ENCODE results near the gene MLN.
"Not testable (repeated sequence)": the region's sequence is repeated elsewhere in the genome, so short reads cannot be mapped to it uniquely, and the experiment has no call there.

The MLN gene

DNA sequence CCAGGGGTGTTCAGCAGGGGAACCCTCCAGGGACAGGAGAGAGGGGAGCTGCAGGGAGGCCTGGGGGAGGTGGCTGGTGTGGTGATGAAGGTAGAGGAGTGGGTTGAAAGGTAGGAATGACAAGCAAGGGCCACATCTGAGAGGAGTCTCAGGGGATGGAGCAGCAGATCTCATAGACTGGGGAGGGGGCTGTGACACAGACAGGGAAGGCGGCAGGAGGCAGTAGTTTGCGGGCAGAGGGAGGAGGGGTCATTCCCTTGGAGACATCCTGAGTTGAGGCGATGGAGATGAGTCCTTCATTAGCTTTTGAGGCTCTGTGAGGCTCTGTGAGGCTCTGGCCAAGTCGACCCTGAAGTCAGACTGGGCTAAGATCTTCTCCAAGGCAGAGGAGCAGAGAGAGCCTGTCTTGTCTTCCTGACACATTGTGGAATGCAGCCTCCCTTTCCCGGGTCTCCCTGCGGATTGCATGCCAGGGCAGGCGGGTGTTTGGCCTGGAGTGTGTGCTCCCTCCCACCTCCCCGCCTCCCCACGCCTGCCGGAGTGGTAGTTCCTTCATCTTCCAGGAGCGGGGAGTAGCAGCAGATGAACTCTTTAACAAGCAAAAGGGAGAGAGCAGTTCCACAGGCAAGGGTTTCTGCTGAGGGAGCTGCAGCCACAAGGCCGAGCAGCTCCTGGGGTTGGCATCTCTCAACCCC lies 34.3 kb upstream of the MLN start:
- DNase-seq, result no peak
- in situ Hi-C loops (cut with MboI; ENCODE audit: low pct_unique_long_range_greater_than_20kb, low sequenced_read_pairs), result no loop called here

DNA sequence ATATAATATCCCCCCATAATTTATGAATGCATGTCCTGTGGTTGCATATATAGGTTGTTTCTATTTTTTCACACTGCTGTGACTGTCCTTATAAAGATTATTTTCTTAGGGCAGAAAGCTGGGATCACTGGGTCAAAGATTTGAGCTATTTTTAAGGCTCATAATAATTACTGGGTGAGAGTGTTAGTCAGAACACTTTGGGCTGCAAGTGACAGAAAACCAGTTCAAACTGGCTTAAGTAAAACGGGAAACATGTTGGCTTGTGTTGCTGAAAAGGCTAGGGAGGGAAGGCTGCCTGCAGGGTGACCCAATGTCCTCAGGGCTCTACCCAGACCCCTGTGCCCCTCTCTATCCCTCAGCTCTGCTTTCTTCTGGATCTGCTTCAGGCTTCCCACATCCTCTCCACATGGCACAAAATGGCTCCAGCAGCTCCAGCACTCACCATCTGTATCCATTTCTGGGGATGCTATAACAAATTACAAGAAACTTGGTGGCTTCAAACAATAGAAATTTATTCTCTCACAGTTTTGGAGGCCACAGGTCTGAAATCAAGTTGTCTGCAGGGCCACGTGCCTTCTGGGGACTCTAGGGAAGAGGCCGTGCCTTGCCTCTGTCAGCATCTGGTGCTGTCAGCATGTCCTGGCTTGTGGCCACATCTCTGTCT lies 33.1 kb upstream of the MLN start:
- in situ Hi-C loops (cut with MboI; ENCODE audit: low pct_unique_long_range_greater_than_20kb, low sequenced_read_pairs), result no loop called here
- no peak for DNase-seq

GRCh38 chr6:33834401-33835392 lies 30.9 kb upstream of the MLN start:
- in situ Hi-C loops (cut with MboI; ENCODE audit: low pct_unique_long_range_greater_than_20kb, low sequenced_read_pairs), result no loop called here

DNA sequence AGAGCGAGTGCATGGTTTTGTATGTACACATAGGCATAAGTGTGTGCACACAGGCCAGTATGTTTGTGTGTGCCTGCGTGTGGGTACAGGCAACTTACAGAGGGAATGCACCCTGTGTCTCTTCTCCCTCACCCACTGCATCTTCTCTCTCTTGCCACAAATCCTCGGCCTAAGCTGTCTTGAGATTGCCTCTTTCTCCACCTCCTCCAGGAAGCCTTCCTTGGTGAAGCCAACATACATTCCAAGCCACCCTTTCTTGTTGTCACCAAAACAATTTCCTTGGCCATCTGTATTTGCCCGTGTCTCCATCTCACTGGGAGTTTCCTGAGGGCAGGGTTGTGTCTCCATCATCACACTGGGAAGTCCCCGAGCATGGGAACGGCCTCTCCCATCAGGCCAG lies 29.8 kb upstream of the MLN start:
- in situ Hi-C loops (cut with MboI; ENCODE audit: low pct_unique_long_range_greater_than_20kb, low sequenced_read_pairs), result no loop called here
- DNase-seq, result no peak

More at GRCh38 chr6:33834401-33835392, 30.9 kb upstream of the MLN start:
- no peak for DNase-seq

- DNase-seq; in situ Hi-C loops (cut with MboI; ENCODE audit: low pct_unique_long_range_greater_than_20kb, low sequenced_read_pairs): not testable (repeated sequence)
Measured at GRCh38 chr6:33832831-33833230, 29.0 kb upstream of the MLN start.

- DNase-seq; in situ Hi-C loops (cut with MboI; ENCODE audit: low pct_unique_long_range_greater_than_20kb, low sequenced_read_pairs): not testable (repeated sequence)
Measured at GRCh38 chr6:33831725-33832124, 27.9 kb upstream of the MLN start.

DNA sequence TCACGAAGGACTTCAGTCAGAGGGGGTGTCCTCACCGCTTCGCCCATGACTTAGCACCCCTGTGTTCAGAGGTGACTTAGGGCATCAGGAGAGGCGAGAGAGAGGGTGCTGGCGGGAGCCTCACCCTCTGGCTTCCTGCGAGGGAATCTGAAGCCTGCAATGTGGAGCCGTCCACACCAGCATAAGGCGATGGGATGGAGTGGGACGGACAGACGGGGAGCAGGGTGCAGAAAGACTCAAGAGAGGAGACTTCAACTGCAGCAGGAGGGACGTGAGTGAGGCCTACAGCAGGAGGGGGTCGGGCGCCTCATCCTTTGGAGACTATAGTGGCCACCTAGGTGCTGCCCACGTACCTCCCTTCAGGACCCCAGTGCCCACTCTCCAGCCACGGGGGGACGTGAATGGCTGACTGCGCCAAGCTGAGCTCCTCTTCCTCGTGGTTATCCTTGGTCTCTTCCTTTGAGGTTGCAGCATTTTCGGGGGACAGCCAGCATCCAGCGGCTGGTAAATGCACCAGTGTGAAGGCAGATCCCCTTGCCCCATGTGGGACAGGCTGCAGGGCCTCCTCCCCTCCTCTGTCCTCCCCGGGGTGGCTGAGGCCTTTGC lies 26.9 kb upstream of the MLN start:
- in situ Hi-C loops (cut with MboI; ENCODE audit: low pct_unique_long_range_greater_than_20kb, low sequenced_read_pairs), result no loop called here
- no peak for DNase-seq

DNA sequence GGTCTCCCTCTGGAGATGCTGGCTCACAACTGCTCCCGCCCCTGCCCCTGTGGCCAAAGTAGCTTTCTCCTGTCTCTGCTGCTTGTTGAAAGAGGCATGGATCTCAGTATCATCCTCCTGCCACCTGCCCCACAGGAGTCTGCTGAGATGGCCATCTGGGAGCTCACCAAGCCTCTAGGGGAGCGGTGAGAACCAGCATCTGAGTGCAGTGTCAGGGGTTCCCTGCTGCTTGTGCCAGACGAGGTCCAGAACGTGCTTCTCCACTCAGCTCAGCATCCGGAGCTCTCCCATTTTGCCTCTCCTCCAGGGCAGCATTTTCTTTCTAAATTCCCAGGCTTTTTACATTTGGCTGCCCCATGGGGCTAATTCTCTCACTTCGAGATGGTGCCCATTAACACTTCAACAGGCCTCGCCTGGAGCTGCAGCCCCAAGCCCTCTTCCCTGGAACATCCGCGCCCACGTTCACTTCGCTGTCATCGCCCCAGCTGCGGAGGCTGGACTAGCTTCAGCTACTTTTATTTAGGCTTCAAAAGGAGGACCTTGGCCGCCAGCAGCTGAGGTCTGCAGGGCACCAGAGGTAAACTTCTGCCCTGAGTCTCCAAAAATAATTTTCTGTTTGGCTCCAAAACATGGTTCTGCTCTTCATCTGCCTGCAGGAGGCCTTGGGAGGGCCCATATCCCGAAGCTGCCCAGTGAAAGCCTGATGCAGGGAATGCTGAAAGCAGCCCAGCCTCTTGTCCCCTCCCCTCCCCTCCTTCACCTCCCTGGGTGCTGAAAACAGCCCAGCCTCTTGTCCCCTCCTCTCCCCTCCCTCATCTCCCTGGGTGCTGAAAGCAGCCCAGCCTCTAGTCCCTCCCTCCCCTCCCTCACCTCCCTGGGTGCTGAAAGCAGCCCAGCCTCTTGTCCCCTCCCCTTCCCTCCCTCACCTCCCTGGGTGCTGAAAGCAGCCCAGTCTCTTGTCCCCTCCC lies 25.2 kb upstream of the MLN start:
- in situ Hi-C loops (cut with MboI; ENCODE audit: low pct_unique_long_range_greater_than_20kb, low sequenced_read_pairs), result no loop called here
- DNase-seq, result no peak

- no peak for DNase-seq
- in situ Hi-C loops (cut with MboI; ENCODE audit: low pct_unique_long_range_greater_than_20kb, low sequenced_read_pairs), result no loop called here
Measured at GRCh38 chr6:33828452-33828763, 24.6 kb upstream of the MLN start.

DNA sequence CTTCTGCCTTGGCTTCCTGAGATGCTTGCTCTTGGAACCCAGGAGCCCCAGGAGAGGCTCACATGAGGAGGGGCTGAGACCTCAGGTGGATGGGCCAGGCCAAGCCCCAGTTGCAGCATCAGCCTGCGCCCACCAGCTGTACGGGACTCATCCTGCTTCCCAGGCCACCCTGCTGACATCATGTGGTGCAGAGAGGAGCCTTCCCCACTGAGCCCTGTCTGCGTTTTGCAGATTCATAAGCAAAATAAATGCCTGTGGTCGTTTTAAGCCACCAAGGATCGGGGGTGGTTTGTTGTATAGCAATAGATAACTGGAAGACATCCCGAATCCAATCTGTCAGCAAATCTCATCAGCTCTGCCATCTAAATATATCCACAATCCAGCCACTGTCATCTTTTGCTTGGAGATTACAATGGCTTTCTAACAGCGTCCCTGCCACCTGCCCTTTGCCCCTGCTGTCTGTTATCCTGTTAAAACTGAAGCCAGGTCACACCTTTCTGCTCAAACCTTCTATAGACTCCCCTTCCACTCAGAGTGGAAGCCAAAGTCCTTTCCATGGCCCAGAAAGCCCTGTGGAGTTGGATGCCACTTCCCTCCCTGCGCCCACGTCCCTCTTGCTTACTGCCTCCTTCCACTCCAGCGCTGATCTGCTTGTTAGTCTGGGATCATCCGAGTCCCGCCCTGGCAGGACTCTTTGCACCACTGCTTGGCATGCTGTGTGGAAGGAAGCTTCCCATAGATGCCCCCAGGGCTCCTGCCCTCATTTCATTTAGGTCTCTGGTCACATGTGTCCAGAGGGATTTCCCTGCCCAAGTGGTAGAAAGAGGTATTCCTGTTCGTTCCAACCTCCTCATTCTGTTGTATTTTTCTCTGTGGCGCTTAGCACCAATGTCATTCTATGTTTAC lies 24.0 kb upstream of the MLN start:
- in situ Hi-C loops (cut with MboI; ENCODE audit: low pct_unique_long_range_greater_than_20kb, low sequenced_read_pairs), result no loop called here
- DNase-seq, result no peak

DNA sequence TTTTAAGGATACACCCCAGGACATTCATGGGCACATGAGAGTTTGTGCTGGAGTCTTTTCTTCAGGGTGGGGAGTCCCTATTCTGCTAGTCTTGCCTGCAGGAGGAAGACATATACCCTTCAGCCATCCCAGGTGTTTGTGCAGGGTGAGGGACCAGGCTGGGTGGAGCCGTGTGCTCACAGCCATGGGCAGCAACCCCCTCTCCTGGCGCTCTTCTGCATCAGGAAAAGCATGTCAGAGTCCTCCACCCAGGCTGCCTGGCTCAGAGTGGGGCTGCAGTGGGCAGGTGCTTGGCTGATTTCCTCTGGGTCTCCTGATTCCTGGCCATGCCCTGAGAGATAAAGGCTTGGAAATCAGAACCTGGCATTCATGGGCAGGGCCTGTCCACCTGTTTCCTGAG lies 22.7 kb upstream of the MLN start:
- in situ Hi-C loops (cut with MboI; ENCODE audit: low pct_unique_long_range_greater_than_20kb, low sequenced_read_pairs), result no loop called here
- DNase-seq, result no peak

DNA sequence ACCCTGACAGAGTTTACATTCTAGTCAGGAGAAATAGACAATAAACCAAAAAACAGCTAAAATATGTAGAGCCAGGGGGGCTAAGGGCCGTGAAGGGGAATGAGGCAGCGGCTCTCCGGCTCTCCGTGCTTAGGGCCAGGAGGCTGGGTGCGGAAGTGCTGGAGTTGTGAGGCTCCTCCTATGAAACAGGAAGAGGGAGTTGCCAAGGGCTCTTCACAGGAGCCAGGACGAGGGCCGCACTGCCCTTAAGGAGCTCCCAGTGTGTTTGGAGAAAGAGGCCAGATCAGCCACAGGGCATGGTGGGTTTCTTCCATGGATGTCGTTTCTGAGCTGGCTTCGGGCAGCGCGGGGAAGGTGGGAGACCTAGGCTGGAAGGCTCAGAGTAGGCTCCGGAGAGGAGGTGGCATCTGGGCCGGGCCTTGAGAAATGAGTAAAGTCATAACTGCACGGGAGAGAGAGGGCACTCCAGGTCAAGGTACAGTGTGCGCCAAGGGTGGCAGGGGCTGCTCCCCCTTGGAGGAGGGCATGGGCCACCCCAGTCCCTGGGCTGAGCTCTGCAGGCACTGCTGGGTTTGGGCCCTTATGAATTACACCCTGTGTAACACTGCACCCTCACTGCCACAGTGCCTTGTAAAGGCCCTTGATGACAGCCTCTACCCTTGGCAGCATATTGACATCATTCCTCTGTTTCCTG lies 20.8 kb upstream of the MLN start:
- DNase-seq, result peak; percentile 49
- in situ Hi-C loops (cut with MboI; ENCODE audit: low pct_unique_long_range_greater_than_20kb, low sequenced_read_pairs), result no loop called here

DNA sequence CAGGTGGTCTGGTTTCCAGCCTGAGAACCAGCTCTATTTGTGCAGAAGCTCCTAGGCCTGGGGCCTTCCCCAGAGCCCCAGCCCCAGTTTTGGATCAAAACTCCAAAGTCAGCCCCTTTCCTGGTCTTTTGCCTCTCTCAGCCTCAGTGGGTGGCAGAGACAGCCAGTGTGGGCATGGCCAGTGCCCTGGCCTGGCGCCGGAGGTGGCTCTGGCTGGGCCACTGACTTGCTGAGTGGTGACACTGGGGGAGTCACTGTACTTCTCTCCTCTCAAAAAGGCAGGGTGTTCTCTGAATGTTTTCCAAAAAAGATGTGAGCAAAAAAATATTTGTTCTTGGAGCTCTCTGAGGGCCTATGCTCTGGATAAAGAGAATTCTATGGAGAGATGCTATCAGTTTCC lies 20.0 kb upstream of the MLN start:
- in situ Hi-C loops (cut with MboI; ENCODE audit: low pct_unique_long_range_greater_than_20kb, low sequenced_read_pairs), result no loop called here
- DNase-seq, result no peak

DNA sequence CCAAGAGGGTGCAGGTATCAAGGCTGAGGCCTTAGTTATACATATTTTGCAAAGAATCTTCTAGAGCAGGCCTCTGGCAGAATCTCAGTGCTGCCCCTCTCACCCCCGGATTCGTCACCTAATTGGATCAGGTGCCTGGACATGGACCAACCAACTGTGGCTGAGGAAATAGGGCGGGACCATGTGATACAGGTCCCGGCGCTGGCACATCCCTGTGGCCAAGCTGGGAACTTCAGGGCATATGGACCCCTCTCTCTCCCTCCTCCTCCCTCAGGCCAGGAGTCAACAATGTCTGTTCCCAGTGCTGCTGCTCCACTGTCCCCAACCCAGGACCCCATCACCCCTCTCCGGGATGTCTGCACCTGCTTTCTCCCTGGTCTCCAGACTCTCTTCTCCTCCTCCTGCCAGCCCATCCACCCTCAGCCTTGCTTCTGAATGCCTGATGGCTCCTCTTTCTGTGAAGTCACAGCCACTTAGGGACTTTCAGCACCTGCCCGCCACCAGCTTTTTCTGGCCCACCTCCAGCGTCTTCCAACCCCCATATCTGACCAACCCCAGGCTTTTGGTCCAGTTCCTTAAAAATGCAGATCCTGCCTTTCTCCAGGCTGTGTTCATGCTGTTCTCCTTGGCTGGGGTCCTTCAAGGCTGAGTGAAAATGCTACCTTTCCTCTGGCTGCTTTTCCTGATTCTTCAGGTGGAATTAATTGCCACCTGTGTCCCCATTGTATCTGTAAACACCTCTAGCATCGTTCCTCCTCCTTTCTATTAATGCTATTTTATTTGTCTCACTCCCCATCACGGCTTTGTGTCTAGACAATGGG lies 19.0 kb upstream of the MLN start:
- peak; percentile 48 for DNase-seq
- in situ Hi-C loops (cut with MboI; ENCODE audit: low pct_unique_long_range_greater_than_20kb, low sequenced_read_pairs), result no loop called here

DNA sequence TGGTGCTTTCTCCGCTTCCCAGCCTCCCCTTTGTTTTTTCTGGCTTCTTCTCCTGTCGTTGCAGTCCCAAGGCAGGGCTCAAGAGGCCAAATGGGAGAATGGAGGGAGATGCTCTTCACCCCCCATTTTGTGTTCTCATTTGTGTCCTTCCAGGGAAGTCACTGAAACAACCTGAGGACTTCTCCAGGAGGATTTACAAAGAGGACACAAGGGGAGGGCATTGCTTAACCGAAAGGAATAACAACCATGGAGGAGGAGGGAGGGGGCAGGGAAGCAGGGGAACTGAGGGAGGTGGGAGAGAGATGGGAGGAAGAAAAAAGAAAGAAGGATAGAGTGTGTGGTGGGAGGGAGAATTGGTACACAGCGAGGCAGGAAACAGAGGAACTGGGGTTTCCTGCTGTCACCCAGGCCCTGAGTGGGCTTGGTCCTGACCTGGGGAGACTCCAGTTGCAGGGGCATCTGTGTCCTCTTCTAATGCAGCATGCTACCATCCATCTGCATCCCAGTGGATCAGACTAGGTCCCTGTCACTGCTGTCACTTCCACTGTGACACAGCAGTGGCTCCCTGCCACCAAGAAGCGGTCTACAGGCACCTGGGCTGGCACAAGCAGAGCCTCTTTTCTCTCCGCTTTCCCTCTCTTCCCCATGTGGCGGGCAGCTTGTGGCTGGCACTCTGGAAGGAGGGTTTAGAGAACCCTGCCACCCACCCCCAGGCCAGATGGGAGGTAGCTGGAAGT lies 17.1 kb upstream of the MLN start:
- in situ Hi-C loops (cut with MboI; ENCODE audit: low pct_unique_long_range_greater_than_20kb, low sequenced_read_pairs), result no loop called here
- DNase-seq, result no peak

DNA sequence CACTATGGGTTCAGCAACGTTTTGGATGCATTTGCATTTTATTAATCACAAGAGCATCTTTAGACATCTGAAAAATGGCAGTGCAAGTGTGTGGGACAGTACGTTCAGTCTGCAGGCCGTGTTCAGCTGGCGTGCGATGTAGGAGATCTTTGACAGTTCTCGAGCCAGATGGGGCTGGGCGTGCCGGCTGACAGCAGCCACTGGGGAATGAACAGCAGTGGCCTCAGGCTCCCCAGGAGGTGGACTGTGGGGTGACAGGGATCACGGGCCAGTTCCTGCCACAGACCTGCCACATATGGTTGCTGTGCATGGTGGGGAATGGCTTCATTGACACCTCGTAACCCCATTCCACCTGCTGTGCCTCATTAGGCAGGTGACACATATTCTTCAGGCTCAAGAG lies 16.4 kb upstream of the MLN start:
- in situ Hi-C loops (cut with MboI; ENCODE audit: low pct_unique_long_range_greater_than_20kb, low sequenced_read_pairs), result no loop called here
- no peak for DNase-seq
